Activated CD4-positive, alpha-beta T cell treated with anti-CD3 and anti-CD28 coated beads, Interleukin-2, amount 50 U/mL, for 16 hours (primary cell): ENCODE measurements around the gene GALNT2.

Experiments
- DNase-seq: peaks from one replicate; pipeline ENCODE4 v3.0.0-alpha.2; 2020

Gene GALNT2

GRCh38 chr1:230267338-230268065 is 200.5 kb downstream of the GALNT2 start:
- DNase-seq = no peak

- DNase-seq = no peak
Measured at GRCh38 chr1:230268371-230269170, 201.5 kb downstream of the GALNT2 start.

- DNase-seq = no peak
Measured at GRCh38 chr1:230270185-230270558, 203.1 kb downstream of the GALNT2 start.

GRCh38 chr1:230270559-230271281 is 203.7 kb downstream of the GALNT2 start:
- DNase-seq = peak; percentile 57

- no peak for DNase-seq
Measured at GRCh38 chr1:230271300-230272035, 204.4 kb downstream of the GALNT2 start.

- DNase-seq = no peak
Measured at GRCh38 chr1:230272557-230272956, 205.5 kb downstream of the GALNT2 start.

GRCh38 chr1:230273141-230273710 is 206.2 kb downstream of the GALNT2 start:
- DNase-seq = no peak

GRCh38 chr1:230274254-230274653 is 207.2 kb downstream of the GALNT2 start:
- DNase-seq = no peak

- DNase-seq = no peak
Measured at GRCh38 chr1:230276401-230276800, 209.4 kb downstream of the GALNT2 start.

- DNase-seq = no peak
Measured at GRCh38 chr1:230277201-230278025, 210.4 kb downstream of the GALNT2 start.

GRCh38 chr1:230278376-230278775 is 211.3 kb downstream of the GALNT2 start:
- no peak for DNase-seq

- DNase-seq = no peak
Measured at GRCh38 chr1:230278871-230279582, 212.0 kb downstream of the GALNT2 start.

GRCh38 chr1:230279583-230279945 is 212.5 kb downstream of the GALNT2 start:
- no peak for DNase-seq

GRCh38 chr1:230280054-230280795 is 213.2 kb downstream of the GALNT2 start:
- no peak for DNase-seq

GRCh38 chr1:230280906-230281413 is 213.9 kb downstream of the GALNT2 start:
- DNase-seq = no peak

GRCh38 chr1:230281556-230281955 is 214.5 kb downstream of the GALNT2 start:
- DNase-seq = no peak

GRCh38 chr1:230282157-230282556 is 215.1 kb downstream of the GALNT2 start:
- no peak for DNase-seq

GRCh38 chr1:230283678-230284077 is 216.6 kb downstream of the GALNT2 start:
- no peak for DNase-seq

GRCh38 chr1:230284891-230285290 is 217.9 kb downstream of the GALNT2 start:
- DNase-seq = no peak

- no peak for DNase-seq
Measured at GRCh38 chr1:230285351-230285750, 218.3 kb downstream of the GALNT2 start.
